Neural progenitor cell (in vitro differentiated cells): ENCODE data around the gene ELOF1.
"Not testable (repeated sequence)": the region's sequence is repeated elsewhere in the genome, so short reads cannot be mapped to it uniquely, and the experiment has no call there.

ENCODE experiments used
- CTCF ChIP-seq: fragments of 200-600 bp; sonication (generic); IDR thresholded peaks from 2 replicates; pipeline ENCODE4 v1.5.1; 2017; ENCODE audit warnings: antibody characterized with exemption, mild to moderate bottlenecking
- EZH2 ChIP-seq: fragments of 200-600 bp; sonication (generic); IDR thresholded peaks from 2 replicates; pipeline ENCODE4 v1.6.1; 2017; ENCODE audit warnings: antibody characterized with exemption, mild to moderate bottlenecking, moderate library complexity
- EZH2phosphoT487 ChIP-seq: fragments of 200-600 bp; sonication (generic); IDR thresholded peaks from 2 replicates; pipeline ENCODE4 v1.6.1; 2017; ENCODE audit warnings: antibody characterized with exemption

GRCh38 chr19:11573763-11574162, 14.7 kb upstream of the ELOF1 start:
- TF ChIP-seq CTCF, EZH2, EZH2phosphoT487: not testable (repeated sequence)
